Measurements from ENCODE around the gene MTMR12. TPM values are rescaled to one million over a fixed set of nuclear protein-coding genes. Genes with fewer than 3 reads are reported as not detected.
"Not testable (repeated sequence)": the region's sequence is repeated elsewhere in the genome, so short reads cannot be mapped to it uniquely, and the experiment has no call there.

Gene MTMR12
- total and polyA plus RNA-seq, 10 donors: 6.8 to 42.2 (median 27.9) TPM

GRCh38 chr5:32291591-32291990, 21.1 kb downstream of the MTMR12 start:
- intact Hi-C loops (cut with DNase I; ENCODE audit: low total_unique reads): no loop called here
- H3K27ac ChIP-seq: peak overlapping the region in 3 of 8 donors; percentile 7 to 69 (median 50)
- peaks cover 3 to 46% (median 13%) of the 10 kb centered on the region in 6 donors for H3K4me1 ChIP-seq
- peaks cover 0 to 45% (median 17%) of the 10 kb centered on the region in 6 donors for H3K36me3 ChIP-seq
- H3K9me3 ChIP-seq: no peaks in the 10 kb centered on the region
- TF ChIP-seq CTCF (IDR thresholded peaks at IDR 0.05 in 8 of 11, conservative IDR thresholded peaks at IDR 0.05 in 3 of 11) (no peak), POLR2AphosphoS5 (IDR thresholded peaks at IDR 0.05) (no peak), POLR2A (IDR thresholded peaks at IDR 0.05) (no peak)
- H3K27me3 ChIP-seq (replicated peaks in 1 of 7): no peaks in the 10 kb centered on the region
- 93 to 99% (median 95%) methylated on average over 7 of the region's 7 CpGs for WGBS, 5 donors
- DNase-seq: no peak
- H3K4me3 ChIP-seq: no peak overlapping the region

- H3K36me3 ChIP-seq: peaks cover 0 to 38% (median 11%) of the 10 kb centered on the region in 6 donors
- intact Hi-C loops (cut with DNase I; ENCODE audit: low total_unique reads): no loop called here
- WGBS, 5 donors: 63 to 81% (median 71%) methylated on average over 5 of the region's 5 CpGs
- H3K4me1 ChIP-seq: peaks cover 3 to 46% (median 13%) of the 10 kb centered on the region in 6 donors
- TF ChIP-seq CTCF (IDR thresholded peaks at IDR 0.05 in 8 of 11, conservative IDR thresholded peaks at IDR 0.05 in 3 of 11) (no peak), POLR2AphosphoS5 (IDR thresholded peaks at IDR 0.05) (peak in 1 of 3 donors; percentile 57)
- no peak overlapping the region for H3K4me3 ChIP-seq
- peak overlapping the region in 4 of 8 donors; percentile 10 to 69 (median 43) for H3K27ac ChIP-seq
- no peaks in the 10 kb centered on the region for H3K9me3 ChIP-seq
- H3K27me3 ChIP-seq (replicated peaks in 1 of 7): no peaks in the 10 kb centered on the region
- DNase-seq: no peak
Observed at GRCh38 chr5:32290922-32291321, 21.8 kb downstream of the MTMR12 start.

GRCh38 chr5:32290501-32290900, 22.2 kb downstream of the MTMR12 start:
- H3K9me3 ChIP-seq; H3K27me3 ChIP-seq (replicated peaks in 1 of 7); intact Hi-C loops (cut with DNase I; ENCODE audit: low total_unique reads); DNase-seq; H3K4me3 ChIP-seq: not testable (repeated sequence)
- Histone ChIP-seq H3K36me3 (peaks cover 0 to 34% (median 7%) of the 10 kb centered on the region in 6 donors), H3K27ac (peak overlapping the region in 4 of 8 donors; percentile 10 to 69 (median 43)), H3K4me1 (peaks cover 3 to 46% (median 13%) of the 10 kb centered on the region in 6 donors)
- WGBS, 5 donors: 92 to 100% (median 97%) methylated on average over 1 to 3 of the region's 3 CpGs

- H3K27ac ChIP-seq: peak overlapping the region in 1 of 8 donors; percentile 36
- H3K36me3 ChIP-seq: peaks cover 0 to 29% (median 3%) of the 10 kb centered on the region in 6 donors
- DNase-seq; H3K4me3 ChIP-seq; H3K27me3 ChIP-seq (replicated peaks in 1 of 7); intact Hi-C loops (cut with DNase I; ENCODE audit: low total_unique reads); H3K9me3 ChIP-seq: not testable (repeated sequence)
- 92 to 100% (median 100%) methylated on average over 1 of the region's 1 CpG for WGBS, 5 donors
- H3K4me1 ChIP-seq: peaks cover 3 to 45% (median 13%) of the 10 kb centered on the region in 6 donors
Observed at GRCh38 chr5:32289986-32290385, 22.8 kb downstream of the MTMR12 start.

- H3K27ac ChIP-seq; H3K27me3 ChIP-seq (replicated peaks in 1 of 7); DNase-seq; intact Hi-C loops (cut with DNase I; ENCODE audit: low total_unique reads); H3K9me3 ChIP-seq; H3K4me3 ChIP-seq: not testable (repeated sequence)
- H3K4me1 ChIP-seq: peaks cover 3 to 41% (median 13%) of the 10 kb centered on the region in 6 donors
- WGBS, 5 donors: 83 to 93% (median 91%) methylated on average over 3 of the region's 3 CpGs
- H3K36me3 ChIP-seq: peaks cover 0 to 11% (median 0%) of the 10 kb centered on the region in 6 donors
Observed at GRCh38 chr5:32288135-32288534, 24.6 kb downstream of the MTMR12 start.

- not testable (repeated sequence) for H3K4me3 ChIP-seq; H3K27me3 ChIP-seq (replicated peaks in 1 of 7)
Observed at GRCh38 chr5:32287525-32287924, 25.2 kb downstream of the MTMR12 start.

More at GRCh38 chr5:32287525-32287924, 25.2 kb downstream of the MTMR12 start:
- H3K27ac ChIP-seq; H3K9me3 ChIP-seq; intact Hi-C loops (cut with DNase I; ENCODE audit: low total_unique reads); H3K36me3 ChIP-seq; DNase-seq: not testable (repeated sequence)
- peaks cover 3 to 35% (median 13%) of the 10 kb centered on the region in 6 donors for H3K4me1 ChIP-seq
- WGBS, 5 donors: 89 to 96% (median 94%) methylated on average over 3 of the region's 3 CpGs
